HG03442 (cell line): Measurements from ENCODE around the gene PDLIM4.

Experiments
- ATAC-seq: cut with Tn5 transposase; IDR thresholded peaks from one replicate; pipeline ENCODE4 v1.9.1; 2021; ENCODE audit warnings: mild to moderate bottlenecking, moderate library complexity; ENCODE audit not compliant: unreplicated experiment

PDLIM4 gene

GRCh38 chr5:132280371-132281240 lies 23.1 kb downstream of the PDLIM4 start:
- ATAC-seq, result no peak

- ATAC-seq, result no peak
These were observed 24.5 kb downstream of the PDLIM4 start for GRCh38 chr5:132281856-132282614.

- no peak for ATAC-seq
These were observed 26.0 kb downstream of the PDLIM4 start for GRCh38 chr5:132283423-132284043.

- no peak for ATAC-seq
These were observed 31.6 kb downstream of the PDLIM4 start for GRCh38 chr5:132289097-132289496.

GRCh38 chr5:132291026-132291425 lies 33.5 kb downstream of the PDLIM4 start:
- no peak for ATAC-seq

DNA sequence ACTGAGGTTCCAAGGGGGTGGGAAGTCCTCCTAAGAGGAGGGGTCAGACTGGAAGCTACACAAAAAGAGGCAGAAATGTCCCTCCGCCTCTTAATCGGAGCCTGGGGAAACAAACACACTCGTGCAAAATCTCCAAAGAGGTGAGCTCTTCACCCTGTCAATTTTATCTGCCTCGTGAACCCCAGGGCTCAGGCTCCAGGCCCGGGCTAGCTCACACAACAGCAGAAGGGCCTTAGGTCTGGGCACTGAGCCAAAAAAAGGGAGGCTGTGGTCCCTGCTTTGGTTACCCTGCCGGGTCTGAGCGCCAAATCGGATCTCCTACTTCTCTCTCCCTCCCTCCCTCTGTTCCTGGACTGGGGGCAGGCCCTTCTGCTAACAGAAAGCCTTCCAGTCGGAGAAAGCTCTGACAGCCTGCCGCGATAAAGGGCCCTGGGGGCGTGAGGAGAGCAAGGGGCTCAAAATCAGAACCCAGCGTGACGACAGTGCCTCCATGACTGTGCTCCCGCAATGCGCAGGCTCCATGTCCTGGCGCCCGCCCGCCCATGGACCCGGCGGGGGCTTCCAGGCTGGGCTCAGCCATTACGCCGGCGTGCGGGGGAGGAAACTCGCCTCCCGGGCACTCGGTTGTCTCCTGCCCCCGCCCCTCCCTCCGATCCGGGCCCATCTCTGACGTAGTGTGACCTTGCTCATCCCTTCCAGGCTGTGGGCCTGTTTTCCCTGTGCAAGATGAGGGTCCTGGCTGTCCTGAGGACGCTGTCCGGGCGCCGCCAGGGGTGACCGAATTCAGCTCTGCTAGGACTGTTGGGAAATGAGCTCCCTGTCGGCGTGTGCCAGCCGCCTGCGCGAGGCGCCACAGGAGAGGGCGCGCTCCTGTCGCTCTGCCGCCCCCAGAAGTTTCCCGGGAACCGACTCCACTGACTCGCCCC lies 35.8 kb downstream of the PDLIM4 start:
- ATAC-seq, result peak; percentile 39

DNA sequence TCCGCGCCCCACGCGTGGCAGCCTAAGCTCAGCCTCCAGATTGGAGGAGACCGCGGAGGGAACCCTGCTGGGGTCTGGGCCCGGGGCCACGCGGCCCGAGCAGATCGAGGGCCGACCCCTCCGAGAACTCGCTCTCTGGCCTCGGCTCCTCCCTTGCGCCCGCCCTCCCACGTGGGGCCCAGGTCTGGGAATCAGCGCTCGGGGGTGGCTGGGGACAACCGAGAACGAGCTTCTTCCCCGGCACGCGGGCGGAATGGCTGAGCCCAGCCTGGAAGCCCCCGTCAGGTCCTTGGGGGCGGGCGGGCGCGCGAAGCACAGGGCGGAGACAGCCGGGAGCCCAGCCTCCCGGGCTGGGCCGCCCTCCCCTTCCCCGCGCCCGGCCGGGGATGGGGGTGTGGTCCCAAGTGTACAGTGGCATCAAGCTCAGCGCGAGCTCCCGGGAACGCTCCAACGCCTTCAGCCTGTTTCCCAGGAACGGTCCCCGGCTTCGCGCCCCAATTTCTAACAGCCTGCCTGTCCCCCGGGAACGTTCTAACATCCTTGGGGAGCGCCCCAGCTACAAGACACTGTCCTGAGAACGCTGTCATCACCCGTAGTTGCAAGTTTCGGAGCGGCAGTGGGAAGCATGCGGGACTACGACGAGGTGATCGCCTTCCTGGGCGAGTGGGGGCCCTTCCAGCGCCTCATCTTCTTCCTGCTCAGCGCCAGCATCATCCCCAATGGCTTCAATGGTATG lies 36.7 kb downstream of the PDLIM4 start, which contains the start of gene SLC22A4:
SLC22A4 (plus strand) TSS at position 403 of the 736 bp plus-strand sequence; CDS start at position 626, 223 bp downstream.
- peak; percentile 63 for ATAC-seq

GRCh38 chr5:132294728-132295504 lies 37.4 kb downstream of the PDLIM4 start:
- peak; percentile 1 for ATAC-seq

DNA sequence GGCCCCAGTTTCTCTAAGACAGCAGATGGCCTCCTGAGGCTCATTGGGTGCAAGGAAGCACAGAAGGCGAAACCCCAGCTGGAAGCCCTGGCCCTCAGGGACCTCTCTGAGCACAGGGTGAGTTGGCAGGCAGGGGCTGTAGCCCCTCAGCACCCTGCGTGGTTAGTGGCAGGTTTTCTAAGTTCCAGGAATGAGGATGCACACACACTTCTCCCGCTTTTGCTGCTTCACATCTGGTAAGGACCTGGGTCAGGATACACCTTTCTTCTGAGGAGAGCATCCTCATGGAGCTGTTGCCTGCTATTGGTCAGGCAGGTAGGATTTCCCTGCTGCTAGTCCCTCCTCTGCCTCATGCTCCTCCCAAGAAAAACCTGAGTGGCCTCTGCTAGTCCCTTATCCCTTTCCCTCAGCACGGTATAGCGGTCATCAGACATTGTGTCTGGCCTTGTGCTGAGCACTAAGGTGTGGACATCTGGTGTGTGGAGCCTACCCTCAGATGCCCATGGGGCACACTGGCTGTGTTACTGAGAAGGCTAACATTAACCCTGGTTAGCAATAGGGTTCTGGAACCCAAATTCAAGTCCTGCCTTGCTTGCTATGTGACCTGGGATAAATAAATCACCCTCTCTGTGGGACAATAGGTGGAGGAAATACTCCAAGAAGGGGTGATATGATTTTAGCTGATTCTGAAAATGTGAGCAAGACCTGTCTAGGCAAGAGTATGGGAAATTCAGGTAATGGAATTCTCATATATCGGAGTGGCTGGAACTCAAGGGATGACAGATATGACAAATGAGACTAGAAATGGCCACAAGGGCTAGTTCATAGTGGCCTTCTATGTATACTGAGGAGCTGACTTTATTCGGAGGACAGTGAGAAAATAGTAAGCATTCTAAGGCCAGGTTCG lies 38.3 kb downstream of the PDLIM4 start:
- ATAC-seq, result no peak

- ATAC-seq, result no peak
These were observed 39.0 kb downstream of the PDLIM4 start for GRCh38 chr5:132296412-132297016.

- ATAC-seq, result no peak
These were observed 39.9 kb downstream of the PDLIM4 start for GRCh38 chr5:132297211-132297940.

DNA sequence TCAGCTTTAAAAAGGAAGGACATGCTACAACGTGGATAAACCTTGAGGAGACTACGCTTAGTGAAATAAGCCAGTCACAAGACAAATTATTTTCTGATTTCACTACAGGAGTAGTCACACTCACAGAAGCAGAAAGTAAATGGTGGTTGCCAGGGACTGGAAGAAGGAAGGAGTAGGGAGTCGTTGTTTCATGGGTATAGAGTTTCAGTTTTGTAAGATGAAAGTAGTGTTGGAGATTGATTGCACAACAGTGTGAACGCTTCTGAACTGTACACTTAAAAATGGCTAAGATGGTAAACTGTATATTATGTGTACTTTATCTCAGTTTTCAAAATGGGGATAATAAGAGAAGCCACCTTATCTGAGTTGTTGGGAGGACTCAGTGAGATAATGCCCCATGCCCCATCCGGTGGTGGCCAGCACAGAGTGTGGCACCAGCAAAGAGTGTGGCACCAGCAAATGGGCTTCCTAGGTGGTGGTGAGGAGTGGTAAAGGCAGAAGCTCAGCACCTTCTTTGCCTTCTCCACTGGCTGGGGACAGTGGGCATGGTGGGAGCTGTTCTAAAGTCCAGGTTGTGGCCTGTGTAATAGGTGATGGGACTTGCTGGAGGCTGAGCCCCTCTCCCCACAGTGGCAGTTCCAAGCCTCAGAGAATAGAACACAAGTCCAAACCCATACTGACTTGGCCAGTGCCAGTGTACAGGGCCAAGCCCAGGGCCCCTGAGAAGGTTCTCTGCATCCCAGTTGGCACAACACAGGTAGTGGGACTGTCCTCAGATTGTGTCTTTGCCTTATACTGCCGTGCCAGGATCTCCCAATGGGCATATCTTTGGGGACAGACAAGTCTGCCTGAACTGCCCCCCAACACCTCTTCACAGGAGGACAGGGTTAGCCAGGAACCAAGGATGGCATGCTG lies 41.1 kb downstream of the PDLIM4 start:
- no peak for ATAC-seq

DNA sequence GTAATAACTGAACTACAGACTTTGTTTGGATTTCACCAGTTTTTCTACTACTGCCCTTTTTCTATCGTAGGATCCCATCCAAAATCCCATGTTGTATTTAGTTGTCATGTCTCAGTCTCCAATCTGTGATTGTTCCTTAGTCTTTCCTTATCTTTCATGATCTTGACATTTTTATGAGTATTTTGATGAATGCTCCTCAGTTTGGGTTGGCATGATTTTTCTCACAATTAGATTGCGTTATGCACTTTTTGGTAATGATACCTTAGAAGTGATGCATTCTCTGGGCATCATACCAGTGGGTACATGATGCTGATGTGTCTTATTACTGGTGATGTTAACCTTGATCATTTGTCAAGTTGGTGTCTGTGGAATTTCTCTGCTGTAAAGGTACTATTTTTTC lies 42.4 kb downstream of the PDLIM4 start:
- no peak for ATAC-seq

- no peak for ATAC-seq
These were observed 43.3 kb downstream of the PDLIM4 start for GRCh38 chr5:132300577-132301343.
